Stimulated activated CD8-positive, alpha-beta memory T cell treated with anti-CD3 and anti-CD28 coated beads, Interleukin-12 subunit alpha, Interleukin-12 subunit beta, amount 100 ng/mL, for 24 hours (primary cell): ENCODE results near the gene EIF1.
"Not testable (repeated sequence)": the region's sequence is repeated elsewhere in the genome, so short reads cannot be mapped to it uniquely, and the experiment has no call there.

Experiments used
- DNase-seq: peaks from one replicate; pipeline ENCODE4 v3.0.0-alpha.2; 2020; ENCODE audit errors: extremely low read depth

Gene EIF1

DNA sequence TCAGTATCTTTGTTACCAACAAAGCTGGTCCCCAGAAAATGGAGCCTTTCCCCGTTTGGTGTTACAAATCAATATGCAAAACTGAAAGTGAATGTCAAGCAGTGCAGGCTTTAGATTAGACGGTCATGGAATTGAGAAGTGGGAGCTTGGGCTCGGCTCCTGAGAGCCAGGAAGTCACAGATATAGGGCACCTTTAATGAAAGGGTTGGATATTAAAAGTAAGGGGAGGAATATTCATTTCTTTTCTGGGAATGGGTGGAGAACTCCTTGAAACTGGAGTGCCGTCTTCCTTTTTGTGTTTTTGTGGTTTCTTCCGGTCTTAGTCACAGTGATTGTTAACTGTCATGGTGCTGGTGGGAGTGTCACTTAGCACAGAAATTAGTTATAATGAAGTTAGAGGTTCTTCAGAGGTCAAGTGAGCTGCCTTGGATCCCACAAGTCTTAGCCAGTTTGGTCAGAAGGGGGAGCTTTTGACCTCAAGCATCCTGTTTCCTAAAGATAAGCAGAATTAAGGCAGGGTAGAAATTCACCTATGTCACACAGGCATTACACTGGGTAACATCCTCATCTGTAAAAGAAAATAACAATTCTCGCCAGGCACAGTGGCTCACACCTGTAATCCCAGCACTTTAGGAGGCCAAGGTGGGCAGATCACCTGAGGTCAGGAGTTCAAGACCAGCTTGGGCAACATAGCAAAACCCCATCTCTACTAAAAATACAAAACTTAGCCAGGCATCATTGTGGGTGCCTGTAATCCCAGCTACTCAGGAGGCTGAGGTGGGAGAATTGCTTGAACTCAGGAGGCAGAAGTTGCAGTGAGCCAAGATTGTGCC, 9.6 kb upstream of the EIF1 start:
- peak; percentile 10 for DNase-seq

DNA sequence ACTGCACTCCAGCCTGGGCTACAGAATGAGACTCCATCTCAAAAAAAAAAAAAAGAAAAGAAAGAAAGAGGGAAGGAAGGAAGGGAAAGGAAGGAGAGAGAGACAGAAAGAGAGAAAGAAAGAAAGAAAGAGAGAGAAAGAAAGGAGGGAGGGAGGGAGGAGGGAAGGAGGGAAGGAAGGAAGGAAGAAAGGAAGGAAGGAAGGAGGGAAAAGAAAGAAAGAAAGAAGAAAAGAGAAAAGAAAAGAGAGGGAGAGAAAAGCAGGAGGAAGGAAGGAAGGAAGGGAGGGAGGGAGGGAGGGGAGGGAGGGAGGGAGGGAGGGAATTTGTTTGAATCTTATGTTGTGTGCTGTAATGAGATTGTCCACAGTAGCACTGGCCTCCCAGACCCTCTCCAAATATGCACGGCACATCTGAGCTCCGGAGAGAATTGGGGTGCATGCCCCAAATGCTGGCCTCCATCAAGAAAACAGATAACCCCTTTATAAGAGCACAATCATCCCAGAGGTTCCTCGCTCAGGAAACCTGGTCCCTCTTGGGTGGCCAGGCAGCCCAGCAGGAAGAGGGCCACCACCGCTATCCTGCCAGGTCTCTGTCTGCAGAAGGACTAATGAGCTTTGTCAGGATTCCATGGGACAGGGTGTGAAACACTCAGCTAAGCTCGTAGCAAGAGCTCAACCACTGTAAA, 8.8 kb upstream of the EIF1 start:
- no peak for DNase-seq

DNA sequence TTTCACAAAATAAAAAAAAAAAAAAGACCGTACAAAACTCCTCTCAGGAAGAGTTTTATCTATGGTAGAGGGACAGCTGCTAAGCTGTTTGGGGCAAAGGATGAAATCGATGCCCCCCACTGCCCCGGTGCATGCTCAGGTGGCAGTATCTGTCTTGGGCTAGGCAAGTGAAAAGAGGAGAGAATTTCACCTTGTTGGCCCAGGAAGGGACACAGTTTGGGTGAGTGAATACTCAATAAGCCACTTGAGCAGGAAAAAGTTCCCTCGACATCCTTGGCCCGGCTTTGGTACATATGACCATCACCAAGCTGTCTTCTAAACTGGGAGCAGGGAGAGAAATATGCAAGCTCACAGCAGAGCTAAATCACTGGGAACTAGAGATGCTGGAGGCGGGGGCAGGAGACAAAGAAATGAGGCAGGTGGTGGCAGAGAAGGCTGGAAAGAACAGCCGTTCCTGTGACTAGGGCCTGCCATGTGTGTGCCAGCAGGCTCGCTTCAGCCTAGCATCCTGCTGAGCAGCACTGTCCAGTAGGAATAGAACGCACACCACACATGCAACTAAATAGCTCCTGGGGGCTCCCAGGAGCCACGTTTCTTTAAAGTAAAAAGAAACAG, 8.2 kb upstream of the EIF1 start:
- no peak for DNase-seq

DNA sequence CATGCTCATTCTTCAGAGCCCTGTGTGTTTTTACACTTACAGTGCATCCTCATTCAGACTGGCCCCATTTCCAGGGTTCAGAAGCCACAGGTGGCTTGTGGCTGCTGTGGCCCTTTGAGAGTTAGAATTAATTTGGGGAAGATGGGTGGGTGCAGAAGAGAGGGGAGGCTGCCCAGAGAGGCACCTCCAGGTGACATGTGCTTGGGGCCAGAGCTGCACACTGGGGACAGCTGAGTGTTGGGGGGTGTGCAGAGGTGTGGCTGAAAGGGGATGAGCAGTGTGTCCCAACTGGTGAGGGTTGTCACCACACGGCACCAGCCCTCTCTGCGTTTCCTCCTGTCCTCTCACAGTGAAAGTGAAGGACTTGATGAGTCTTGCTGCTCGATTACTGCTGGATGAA, 6.9 kb upstream of the EIF1 start:
- DNase-seq = no peak

DNA sequence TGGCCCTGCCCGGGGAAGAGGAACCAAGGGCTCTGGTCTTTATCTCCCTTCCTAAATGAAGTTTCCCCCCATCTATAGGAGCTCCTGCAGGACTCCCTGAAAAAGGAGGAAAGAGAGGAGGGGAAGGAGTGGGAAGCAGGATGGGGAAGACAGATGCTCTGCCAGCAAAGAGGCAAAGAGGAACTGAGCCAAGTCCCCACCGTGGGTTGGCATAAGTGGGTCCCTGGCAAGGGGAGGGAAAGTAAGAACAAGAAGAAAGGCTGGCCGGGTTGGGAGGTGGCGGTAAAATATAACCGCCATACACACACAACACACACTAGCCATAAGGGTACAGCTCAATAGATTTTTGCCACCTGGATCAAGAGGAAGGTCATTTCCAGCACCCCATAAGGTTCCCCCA, 6.1 kb upstream of the EIF1 start:
- DNase-seq = no peak

DNA sequence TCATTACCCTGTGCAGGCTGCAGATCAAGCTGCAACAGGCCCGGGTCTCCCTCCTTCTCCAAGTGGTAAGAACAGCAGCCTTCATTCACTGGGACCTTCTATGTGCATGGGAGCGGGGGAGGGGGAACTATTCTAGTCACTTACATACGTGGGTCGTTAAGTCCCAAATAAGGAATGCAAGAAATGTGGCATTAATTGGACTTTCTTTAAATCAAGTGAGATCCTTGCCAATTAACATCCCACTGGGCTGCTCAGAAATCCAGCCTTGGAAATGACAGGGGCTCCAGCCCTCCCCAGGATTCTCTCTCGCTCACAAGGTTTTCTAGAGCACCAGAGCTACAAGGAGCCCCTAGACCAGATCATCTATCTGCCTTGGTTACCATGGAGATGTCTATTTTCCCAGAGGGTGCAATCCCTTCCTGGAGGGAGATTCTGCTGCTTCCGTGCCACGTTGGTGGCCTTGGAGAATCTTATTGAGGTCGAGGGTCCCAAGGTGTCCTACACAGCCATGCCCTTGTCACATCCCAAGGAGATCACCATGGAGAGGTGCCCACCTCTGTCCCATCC, 5.2 kb upstream of the EIF1 start:
- DNase-seq = no peak

DNA sequence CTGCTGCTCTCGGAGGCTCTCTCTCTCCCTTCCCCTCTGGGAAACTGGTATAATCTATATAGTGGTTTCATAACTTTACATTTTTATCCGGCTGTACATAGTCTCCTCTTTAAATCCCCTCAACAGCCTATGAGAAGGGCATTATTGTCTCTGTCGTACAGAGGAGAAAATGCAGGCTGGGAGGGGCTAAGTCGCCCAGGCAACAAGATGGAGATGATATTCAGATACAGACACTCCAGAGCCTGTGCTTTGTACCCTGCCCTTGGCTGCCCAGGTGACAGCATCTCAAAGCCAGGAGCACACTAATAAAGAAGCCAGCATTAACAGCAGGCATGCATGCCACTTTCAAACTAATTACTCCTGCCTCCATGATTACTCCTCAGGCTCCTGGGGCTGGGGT, 4.7 kb upstream of the EIF1 start:
- no peak for DNase-seq

DNA sequence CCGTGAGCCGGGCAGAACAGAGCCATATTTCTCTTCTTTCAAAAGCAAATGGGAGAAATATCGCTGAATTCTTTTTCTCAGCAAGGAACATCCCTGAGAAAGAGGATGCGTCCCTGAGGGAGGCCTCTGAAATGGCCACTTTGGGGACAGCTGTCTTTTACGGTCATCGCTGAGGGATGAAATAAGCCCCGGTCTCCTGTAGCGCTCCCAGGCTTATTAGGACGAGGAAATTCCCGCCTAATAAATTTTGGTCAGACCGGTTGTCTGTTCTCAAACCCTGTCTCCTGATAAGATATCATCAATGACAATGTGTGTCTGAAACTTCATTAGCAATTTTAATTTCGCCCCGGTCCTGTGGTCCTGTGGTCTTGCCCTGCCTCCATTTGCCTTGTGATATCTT, 2.9 kb upstream of the EIF1 start:
- not testable (repeated sequence) for DNase-seq

DNA sequence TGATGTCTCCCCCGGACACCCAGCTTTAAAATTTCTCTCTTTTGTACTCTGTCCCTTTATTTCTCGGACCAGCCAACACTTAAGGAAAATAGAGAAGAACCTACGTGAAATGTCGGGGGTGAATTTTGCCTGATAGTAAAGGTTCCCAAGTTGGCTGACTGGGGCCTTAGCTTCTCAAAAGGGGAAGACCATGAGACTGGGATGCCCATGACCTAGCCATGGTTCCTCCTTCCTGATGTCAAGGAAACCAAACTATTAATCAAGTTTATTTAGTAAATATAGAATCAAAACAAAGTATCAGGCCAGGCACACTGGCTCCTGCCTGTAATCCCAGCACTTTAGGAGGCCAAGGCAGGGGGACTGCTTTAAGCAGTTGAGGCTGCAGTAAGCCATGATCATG, 2.4 kb upstream of the EIF1 start:
- no peak for DNase-seq

DNA sequence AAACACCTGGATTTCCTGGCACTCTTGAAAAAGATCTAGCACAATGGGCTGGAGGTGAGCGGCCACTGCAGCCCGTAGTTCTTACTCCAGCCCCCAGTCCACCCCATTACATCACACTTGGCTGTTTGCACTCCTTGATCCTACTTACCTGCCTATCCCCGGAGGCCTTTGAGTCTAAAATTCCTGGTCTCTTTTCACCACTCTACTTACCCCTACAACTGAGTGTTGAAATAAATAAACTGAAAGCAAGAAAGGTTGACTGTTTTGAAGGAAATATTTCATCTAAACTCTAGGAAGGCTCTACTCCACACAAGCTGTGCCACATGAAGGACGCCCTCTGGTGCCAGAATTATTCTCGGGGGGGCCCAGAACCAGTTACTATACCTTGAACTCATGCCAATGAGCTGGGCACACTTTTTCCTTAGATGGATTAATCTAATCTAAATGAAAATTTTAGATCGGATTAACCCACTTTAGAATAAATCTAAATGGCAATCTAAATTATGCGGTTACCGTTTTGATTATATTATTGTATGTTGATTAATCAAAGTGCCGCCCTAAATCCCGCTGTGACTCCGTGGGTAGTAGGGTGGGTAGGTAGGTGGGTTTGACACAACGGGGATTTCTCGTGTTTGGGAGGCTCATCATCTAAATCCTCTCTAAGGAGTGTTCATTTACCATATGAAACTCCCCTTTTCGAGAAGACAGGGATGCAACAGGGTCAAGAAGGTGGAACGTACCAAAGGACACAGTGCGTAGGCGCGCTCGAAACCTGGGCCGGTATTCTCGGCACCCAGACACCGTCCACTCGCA, 651 bp upstream of the EIF1 start:
- no peak for DNase-seq

DNA sequence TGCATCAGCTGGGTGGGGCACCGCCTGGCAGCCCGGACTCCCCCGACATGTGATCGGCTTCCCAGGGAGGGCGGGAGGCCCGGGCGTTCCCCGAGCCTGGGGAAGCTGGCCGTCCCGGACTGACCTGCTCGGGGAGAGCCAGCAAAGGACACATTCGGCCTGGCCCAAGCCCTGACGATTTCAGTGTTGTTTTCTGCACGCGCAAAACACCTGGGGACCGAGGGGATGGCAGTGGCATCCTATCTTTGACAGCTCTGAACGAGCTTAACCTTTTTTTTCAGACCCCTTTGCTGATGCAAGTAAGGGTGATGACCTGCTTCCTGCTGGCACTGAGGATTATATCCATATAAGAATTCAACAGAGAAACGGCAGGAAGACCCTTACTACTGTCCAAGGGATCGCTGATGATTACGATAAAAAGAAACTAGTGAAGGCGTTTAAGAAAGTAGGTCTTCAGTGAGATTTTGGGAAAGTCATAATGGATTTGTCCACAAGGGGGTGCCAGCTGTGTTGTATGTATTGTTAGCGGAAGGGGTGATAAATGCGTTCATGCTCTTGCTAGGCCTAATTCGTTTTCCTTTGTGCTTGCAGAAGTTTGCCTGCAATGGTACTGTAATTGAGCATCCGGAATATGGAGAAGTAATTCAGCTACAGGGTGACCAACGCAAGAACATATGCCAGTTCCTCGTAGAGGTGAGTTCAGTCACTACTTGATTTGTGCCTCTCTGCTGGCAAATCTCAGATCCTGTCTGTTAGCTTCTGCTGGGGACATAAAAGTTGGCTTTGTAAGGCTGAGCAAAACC, 1.0 kb downstream of the EIF1 start:
- DNase-seq = no peak

DNA sequence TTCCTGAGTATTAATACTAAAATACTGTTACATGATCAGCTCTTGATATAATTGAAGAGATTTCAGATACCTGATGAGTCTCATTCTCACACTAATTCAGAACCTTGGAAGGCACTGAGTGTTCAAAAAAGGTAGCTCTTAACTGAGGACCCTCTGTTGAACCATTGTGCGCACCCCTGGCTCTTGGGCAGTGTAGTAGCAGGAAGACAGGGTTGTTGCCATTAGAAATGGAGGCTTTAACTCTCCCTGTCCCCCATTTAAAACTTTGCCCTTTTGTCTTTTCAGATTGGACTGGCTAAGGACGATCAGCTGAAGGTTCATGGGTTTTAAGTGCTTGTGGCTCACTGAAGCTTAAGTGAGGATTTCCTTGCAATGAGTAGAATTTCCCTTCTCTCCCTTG, 1.8 kb downstream of the EIF1 start:
- no peak for DNase-seq

DNA sequence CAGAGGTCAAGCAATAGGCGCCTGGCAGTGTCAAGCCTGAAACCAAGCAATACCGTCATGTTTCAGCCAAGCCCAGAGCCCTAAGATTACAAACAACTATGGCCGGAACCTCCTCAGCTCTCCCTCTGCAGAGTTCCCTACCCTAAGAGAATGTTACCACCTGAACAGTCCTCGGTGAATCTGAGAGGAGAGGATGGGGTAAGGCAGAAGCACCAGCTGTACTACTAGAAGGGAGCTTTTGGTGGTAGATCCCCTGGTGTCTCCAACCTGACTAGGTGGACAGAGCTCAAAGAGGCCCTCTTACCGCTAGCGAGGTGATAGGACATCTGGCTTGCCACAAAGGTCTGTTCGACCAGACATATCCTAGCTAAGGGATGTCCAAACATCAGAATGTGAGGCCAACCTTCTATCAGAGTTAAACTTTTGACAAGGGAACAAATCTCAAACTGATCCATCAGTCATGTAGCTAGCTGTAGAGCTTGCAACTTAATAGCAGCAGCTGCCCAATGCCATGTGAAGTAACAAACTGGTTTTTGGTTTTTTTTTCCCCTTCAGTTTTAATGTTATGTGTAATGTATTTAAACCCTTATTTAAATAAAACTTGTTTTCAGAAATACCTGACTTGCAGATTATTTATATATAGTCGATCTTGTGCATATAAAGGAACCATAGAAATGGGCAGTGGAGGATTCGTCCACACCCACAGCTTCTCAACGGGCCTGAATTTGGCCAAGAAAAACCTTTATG, 2.5 kb downstream of the EIF1 start:
- DNase-seq = no peak

DNA sequence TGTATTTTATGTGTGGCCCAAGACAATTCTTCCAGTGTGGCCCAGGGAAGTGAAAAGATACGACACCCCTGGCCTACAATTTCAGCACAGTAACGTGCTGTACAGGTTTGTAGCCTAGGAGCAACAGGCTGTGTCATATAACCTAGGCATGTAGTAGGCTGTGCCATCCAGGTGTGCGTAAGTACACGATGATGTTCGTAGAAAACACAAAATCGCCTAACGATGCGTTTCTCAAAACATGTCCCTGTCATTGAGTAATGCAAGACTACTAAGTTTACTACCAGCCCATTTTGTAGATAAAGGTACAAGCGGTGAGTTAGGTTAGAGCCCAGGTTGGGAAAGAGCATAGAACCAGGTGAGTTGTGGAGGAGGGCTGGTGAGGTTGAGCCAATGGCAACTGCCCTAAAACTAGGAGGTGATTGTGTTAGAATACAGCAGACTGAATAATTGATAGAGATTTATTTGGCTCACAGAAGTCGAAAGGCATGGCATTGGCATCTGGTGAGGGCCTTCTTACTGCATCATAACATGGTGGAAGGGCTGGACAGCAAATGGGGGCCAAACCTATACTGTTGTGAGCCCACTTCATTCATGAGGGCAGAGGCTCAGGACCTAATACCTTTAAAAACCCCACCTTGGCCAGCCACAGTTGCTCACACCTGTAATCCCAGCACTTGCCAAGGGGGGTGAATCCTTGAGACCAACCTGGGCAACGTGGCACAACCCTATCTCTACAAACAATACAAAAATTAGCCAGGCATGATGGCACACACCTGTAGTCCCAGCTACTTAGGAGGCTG, 4.2 kb downstream of the EIF1 start:
- no peak for DNase-seq

DNA sequence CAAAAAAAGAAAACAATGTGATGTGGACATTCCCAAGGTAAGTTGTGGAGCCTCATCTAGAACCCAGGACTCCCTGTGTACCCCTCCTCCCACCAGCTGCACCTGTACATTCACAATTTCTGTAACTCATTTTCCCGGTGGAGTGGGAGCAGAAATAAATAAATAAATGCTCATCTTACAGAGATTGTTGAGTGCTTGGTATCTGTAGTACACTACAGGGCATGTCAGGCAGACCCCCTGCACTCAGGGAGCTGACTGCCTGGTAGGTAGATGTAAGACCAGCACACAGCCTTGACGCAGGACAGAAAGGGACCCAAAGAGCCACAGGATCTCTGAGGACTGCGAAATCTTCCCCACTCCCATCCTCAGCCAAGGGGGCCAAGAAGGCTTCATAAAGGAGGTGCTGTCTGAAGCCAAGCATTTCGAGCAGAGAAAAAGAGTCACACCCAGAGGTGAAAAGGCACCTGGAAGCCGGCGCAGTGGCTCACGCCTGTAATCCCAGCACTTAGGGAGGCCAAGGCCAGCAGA, 6.5 kb downstream of the EIF1 start:
- DNase-seq = no peak

DNA sequence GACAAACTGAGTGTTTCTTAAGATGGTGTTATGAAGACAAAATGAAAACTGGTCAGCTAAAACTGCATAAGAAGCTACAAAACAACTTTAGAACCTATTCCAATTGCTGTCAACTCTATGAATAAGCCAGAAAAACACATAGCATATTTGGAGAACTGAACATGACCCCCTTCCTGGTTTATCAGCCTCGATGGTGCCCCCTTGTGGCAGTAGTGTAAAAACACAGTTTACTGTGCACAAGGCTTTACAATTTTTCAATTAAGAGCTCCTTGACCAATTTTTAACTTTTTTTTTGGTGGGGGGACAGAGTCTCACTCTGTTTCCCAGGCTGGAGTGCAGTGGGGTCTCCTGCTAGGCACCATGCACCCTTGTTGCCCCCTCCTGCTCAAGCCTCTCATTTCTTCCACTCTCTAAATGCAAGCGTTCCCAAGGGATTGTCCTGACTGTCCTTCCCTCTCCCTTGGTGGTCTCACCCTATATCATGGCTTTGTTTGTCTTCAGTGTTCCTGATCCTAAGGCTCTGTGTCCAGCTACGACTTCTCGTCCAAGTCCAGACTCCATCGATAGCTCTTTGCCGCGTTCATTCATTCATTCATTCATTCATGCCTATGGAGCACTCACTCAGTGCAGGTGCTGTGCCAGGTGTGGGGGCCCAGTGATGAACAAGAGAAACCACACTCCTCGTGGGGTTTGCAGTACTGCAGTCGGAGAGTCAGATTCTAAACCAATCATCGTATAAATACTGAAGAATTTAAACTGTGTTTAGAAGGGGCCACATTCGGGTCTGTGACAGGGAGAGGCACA, 7.5 kb downstream of the EIF1 start:
- no peak for DNase-seq

DNA sequence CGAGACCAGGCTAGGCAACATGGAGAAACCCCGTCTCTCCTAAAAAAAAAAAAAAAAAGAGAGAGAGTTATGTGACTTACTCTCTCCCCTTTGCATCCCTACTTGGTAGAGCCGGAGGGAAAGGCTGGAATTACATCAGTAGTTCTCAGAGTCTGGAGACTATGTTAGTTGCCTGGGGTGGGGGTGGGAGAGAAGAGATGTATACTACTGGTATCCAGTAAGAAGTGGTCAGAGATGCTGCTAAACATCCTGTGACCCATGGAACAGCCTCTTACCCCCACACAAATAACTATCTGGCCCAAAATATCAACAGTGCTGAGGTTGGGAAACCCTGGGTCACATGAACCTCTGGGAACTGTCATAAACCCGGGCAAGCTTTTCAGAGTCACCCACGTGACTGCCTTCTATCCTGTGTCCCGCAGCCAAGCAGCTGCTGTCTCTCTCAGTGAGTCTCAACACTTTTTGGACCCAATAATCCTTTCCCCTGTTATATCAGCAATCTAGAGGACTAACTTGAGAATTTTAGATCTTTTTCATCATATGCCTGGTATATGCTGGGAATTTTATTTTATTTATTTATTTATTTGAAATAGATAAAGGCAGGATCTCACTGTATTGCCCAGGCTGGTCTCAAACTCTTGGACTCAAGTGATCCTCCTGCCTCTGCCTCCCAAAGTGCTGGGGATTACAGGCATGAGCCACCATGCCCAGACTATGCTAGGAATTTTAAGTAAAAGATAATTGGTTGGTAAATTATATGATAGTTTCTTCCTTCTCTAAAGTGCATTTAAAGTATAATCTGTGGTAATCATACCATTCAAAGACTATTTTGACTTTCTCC, 8.7 kb downstream of the EIF1 start:
- no peak for DNase-seq
